DMS153 treated with DMSO at 0.1 percent for 48 hours (cell line): ENCODE results near the gene NKX1-1.
A peak's percentile ranks its signal among the peaks of the same experiment; 100 is the strongest.
"Not testable (repeated sequence)": the region's sequence is repeated elsewhere in the genome, so short reads cannot be mapped to it uniquely, and the experiment has no call there.

ENCODE experiments used
- DNase-seq: peaks from one replicate; lab custom pipeline; 2025; ENCODE audit not compliant: unreplicated experiment; lab: John Stamatoyannopoulos, UW

Gene NKX1-1

DNA sequence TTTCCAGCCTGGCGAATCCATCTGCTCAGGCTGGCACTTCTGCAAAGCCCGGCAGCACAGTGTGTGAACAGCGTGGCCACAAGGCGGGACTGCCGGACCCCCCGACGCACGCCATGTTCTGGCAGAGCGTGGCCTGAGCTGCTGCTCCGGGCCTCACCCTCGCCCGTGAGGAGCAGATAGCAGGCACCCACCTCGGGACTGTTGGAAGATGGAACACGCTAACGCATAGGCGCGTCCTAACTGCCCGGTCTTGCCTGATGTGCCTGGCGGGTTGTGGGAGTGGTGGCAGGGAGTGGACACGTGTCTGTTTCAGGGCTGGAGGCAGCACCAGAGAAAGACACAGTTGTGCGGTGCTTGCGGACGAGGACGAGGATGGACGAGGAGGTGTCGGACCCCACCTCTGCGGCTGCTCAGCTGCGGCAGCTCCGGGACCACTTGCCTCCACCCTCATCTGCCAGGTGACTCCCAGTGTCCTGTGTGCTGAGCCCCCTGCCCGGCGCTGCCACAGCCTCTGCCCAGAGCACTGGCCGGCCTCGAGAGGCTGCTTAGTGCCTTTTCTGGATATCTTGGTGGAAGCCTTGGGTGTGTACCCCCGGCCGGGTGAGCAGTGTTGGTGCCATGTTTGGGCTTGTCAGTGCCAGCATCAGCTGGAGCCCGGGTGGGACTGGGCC is 31.1 kb downstream of the NKX1-1 start:
- no peak for DNase-seq

DNA sequence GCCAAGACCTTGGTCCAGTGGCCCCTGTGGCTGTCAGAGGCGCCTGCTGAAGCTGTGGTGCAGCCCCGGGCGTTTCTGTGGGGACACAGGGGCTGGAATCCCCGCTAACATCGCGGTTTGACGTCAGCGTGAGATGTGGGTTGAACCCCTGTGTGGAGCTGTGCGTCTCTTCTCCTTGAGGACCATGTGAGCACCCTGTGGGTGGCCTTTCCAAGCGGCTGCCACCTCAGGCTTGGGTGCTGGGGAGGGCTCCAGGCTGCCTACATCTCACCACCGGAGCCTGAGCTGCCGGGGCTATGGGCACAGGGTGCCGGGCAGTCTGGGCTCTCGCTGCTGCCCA is 31.6 kb downstream of the NKX1-1 start:
- no peak for DNase-seq

DNA sequence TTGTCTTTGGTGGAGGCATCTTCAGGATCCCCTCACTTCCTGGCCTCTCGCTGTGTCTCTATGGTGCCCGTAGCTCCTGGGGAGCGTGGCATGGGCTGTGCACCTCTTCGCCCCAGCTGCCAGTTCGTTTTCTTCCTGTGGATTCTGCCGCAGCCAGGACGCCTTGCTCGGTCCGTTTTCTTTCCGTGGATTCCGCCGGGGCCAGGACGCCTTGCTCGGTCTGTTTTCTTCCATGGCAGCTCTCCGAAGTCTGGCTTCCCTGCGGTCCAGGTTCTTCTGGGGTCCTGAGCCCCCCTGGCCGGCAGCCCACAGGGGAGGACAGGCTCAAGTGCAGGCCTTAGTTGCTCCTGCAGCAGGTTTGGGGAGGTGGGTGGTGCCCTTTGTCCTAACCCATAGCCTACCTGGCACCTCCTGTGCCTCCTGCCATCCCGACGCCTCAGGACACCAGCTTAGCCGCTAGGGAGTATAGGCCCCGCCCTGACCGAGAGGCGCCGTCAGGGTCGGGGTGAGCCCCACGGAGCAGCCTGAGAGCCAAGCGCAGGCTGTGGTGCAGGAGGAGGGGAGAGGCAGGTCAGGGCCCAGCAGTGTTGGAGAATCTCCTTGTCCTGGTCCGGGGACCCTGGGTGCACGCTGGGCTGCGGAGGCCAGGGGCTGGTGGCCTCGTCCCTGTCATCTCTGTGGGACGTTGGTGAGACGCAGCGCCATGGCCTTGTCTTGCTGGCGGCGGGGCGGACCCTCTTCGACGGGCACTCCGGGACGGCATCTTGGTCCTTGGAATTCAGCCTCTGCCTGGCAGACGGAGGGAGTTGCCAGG is 32.1 kb downstream of the NKX1-1 start:
- no peak for DNase-seq

DNA sequence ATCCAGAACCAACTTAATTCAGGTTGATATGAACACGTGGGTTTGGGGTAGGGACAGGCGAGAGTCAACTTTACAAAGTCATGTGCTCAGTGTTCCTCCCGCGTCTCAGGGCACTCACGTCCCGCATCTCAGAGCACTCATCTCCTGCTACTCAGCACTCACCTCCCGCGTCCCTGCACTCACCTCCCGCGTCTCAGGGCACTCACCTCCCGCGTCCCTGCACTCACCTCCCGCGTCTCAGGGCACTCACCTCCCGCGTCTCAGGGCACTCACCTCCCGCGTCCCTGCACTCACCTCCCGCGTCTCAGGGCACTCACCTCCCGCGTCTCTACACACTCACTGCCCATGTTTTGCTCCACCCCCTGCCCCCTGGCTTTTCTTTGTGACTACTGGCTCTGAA is 33.7 kb downstream of the NKX1-1 start:
- not testable (repeated sequence) for DNase-seq

DNA sequence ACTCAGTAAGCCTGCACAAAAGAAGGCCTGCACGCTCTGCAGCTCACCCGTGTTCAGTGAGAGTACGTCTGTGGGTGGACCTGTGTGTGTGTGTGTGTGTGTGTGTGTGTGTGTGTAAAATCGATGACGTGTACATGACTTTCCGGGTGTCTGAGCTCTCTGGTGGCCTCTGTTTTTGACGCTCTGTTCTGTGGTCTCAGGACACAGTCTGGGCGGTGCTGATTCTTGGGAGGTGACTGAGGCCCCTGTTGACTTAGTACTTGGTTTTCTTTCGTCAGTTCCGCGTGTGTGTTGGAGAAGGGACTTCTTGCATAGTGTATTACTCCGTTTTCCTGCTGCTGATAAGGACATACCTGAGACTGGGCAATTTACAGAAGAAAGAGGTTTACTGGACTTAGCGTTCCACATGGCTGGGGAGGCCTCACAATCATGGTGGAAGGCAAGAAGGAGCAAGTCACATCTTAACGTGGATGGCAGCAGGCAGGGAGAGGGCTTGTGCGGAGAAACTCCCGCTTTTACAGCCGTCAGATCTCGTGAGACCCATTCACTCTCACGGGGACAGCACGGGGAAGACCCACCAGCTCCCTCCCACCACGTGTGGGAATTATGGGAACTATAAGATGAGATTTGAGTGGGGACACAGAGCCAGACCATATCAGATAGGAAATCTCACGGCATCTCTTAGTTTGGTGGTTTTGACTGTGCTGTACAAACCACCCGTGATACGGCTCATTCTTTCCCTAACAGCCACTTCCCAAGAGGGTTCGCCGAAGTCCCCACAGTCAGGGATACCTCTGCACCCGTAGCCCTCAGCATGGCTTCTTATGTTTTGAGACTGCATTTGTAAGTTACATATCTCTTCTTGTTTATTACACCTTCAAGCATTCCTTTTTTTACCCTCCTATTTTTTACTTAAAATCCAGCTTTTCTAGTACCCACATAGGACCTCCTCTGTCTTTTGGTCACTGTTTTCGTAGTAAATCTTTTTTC is 34.8 kb downstream of the NKX1-1 start:
- DNase-seq: no peak

DNA sequence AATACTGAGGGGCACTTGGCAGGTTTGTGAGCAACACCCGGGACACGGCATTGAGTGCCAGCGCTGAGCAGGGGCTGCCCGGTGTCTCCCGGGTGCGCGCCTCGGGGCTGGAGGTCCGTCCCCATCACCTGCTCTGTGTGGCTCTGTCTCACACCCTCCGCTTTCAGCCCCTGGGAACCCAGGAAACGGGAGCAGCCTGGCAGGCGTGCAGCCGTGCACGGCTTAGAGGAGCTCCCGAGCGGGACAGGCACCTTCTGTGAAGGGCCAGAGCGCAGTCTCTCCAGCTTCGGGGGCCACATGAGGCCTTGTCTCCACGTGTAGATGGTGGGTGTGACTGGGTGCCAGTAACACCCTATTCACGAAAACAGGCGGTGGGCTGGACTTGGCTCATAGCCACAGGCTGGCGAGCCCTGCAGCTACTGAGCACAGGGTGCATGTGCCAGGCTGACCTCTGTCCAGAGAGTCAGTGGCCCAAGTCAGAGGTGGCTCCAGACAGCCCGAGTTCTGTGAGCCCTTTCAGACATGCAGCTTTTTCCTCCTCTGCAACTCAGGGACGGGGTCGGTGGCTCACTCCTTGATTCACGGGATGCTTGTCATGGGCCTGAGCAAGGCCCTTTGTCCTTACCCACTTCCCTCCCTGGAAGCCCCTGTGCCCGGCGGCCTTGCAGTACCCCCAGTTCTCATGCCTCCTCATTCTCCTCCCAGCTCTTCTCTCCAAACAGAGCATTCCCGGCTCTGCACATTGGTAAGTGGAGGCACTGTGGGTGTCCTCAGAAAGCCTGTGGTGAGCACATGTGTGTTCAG is 35.7 kb downstream of the NKX1-1 start:
- no peak for DNase-seq

DNA sequence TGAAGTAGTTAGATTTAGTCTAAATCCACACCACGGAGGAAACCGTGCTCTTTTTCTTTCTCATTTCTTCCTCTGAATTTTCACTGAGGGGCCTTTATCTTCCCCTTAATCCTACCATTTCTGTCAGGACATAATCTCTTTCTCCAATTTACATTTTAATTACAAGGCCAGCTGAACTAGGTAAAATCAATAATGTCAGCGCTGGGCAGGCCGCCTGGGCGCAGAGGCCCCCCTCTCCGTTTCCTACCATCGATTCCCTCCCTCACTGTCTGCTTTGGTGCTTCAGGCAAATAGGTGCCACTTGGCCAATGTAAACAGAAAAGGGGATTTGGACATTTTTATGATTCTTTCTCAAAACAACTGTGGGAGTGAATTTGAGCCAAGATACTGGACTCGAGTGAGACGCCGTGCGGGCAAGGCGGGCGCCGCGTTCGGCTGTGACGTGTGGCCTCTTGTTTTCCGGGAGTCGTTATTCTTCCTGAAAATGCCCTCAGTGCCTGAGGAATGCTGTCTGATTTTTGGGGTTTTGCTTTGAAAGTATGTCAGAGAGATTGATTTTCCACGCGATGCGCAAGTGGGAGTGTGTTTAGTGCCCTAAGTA is 36.7 kb downstream of the NKX1-1 start:
- no peak for DNase-seq

DNA sequence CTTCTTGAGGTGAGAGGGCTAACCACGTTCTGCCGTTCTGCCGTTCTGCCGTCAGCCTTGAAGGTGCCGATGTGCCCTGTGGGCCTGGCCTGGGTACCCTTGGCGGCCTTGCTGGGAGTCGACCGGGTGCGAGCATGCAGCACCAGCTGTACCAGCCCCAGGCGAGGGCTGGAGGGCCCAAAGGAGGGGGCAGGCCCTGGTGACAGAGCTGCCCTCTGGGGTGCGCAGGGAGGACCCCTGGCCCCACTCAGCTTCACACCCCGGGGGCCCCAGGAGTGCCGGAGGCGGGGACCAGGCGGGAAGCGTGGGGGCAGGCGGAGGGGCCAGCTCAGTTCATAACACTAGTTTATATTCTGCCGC is 37.2 kb downstream of the NKX1-1 start:
- no peak for DNase-seq

DNA sequence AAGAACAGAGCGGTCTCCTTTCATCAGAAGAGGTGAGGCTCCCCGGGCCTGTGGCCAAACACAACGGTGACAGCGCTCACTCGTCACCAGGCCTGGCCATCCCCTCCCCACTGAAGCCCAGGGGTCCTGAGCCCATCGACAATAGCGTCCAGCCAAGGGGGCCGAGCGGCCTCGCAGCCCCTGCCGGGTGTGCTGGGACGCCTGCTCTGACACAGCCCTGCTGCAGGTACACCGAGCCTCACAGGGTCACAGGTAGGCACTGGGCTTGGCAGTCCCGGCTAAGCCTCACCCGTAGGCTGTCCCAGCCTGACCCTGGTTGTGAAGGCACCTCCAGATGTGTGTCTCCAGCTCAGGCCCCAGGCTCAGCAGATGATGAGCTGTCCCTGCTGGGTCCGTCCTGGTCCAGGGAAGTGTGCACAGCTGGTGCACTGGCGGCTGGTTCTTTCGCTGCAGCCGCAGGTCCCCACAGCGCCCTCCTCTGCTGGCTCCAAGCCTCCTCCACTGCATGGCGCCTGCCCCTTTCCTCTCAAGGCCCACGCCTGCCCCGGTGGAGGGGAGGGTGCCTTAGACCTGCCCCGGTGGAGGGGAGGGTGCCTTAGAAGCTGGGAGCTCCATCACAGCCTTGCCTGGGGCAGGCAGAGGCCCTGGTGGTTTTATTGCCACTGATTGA is 37.7 kb downstream of the NKX1-1 start:
- DNase-seq: no peak

DNA sequence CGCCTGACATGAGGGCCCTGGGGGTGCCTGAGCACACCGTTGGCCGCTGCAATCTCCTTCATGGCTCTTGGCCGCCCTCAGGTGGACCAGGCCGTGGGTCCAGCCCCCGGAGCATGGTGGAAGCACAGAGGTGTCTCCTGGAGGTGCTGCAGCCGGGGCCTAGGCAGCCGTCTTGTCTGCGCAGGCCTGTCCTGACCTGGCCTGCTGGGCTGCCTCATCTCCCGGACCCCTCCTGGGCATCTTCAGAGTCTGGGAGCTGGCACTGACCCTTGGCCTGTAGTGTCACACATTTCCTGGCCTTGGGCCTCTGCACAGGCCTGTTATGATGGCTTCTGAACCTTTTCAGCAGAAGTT is 38.3 kb downstream of the NKX1-1 start:
- DNase-seq: no peak

DNA sequence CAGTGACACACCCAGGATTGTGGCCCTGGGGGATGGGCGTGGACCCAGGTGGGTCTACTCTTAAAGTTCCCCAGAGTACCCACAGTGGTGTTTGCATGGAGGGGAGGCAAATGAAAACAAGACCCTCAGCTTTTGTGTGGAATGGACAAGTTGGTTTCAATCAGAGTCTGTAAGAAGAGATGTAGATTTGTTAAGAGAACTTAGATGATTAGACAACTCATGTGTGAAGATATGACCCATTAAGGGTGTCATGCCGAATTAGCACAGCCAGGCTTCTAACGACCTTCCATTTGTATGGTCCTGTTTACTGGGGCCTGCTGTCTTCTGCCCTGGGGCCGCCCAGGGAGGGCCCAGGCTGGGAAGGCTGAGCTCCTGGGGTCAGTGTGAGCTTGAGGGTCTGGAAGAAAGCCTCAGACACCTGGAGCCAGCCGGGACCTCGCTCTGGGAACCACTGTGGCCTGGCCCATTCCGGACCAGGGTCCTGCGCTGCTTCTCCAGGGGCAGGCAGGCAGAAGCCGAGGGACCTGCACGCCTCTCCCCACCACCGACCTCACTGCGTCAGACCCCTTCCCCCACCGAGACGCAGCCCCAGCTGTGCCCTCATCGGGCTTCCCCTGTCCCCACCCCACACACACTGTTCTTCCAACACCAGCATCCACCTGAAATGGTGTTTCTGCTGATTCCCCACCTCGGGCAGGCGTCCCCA is 38.9 kb downstream of the NKX1-1 start:
- no peak for DNase-seq

DNA sequence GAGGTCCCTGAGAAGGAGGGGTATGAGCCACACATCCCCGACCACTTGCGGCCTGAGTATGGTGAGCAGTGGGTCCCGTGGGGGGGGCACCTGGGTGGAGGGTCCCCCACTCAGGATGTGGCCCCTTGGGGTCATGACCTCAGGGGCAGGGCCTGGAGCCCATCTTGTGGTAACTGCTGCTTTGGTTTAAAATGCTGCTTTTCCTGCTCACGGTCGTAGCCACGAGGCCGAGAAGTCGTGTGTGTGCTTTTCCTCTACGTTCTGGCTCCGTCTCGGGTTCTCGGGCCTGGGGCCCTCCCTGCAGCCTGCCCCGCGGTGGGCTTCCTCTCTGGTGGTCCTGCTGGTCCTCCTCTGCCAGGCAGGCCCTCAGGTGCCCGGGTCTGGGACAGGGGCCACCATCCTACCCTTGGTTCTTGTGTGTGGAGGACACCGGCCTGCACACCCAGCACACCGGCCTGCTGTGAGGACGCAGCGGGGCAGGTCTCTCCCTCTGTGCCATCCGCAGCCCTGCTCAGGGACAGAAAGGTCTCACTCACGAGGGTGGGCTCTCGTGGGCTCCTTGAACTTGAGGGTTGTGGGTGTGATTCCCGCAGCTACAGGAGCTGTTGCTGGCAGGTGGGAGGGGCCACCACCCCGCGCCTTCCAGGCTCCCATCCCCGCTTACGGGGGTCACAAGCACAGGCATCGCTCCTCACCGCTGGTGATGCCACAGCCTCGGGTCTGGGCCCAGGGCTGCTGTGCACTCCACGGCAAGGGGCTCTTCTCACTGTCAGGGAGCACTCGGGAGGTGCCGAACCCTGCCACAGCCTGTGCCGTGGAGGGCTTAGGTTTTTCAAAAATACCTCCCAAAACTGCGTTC is 39.6 kb downstream of the NKX1-1 start:
- DNase-seq: no peak

DNA sequence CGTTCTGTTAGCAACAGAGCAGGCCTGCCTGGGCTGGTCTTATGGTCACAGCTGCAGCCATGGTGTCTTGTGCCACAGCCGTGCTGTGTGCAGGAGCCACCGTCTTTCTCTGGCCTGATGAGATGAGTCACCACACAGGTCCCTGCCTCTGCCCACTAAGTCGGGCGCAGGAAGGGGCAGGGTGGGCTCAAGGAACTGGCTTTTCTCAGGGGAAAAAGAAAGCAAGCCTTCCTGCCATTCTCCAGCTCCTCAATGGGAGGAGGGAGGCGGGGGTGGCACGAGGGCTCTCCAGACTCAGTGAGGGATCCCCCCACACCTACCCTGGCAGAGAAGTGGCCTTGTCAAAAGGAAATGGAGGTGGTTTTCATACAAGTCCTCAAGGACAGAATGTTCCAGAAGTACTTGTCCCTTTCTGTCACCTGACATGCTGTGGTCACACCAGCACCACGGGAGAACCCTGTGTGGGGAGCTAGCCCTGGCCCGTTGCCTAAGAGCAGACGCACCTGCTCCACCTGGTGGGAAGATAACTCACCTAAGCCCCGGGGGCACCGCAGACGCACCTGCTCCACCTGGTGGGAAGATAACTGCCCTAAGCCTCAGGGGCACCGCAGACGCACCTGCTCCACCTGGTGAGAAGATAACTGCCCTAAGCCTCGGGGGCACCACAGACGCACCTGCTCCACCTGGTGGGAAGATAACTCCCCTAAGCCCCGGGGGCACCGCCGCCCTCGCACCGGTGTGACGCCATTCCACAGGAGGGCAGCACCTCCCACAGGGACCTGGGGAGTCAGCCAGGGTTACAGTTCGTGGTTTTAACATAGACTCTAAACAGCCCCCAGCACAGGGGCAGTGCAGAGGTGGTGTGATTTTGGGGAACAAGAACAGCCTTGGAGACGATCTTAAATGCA is 40.7 kb downstream of the NKX1-1 start:
- peak; percentile 21 for DNase-seq

DNA sequence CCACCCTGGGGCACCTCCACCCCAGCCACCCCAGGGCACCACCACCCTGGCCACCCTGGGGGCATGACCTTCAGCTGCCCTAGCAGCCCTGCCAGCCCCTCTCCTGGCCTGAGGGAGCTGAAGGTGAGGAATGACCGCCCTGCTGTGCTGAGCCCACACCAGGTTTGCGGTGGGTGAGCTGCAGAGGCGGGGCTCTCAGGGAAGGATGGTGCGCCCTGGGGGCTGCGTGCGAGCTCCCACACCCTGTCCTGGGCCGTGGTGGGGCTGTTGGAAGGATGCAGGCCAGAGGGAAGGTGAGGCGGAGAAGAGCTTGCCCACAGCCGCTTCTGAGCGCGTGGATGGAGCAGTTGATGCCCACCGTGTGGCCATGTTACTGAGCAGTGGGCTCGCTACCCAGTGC is 41.5 kb downstream of the NKX1-1 start:
- no peak for DNase-seq

DNA sequence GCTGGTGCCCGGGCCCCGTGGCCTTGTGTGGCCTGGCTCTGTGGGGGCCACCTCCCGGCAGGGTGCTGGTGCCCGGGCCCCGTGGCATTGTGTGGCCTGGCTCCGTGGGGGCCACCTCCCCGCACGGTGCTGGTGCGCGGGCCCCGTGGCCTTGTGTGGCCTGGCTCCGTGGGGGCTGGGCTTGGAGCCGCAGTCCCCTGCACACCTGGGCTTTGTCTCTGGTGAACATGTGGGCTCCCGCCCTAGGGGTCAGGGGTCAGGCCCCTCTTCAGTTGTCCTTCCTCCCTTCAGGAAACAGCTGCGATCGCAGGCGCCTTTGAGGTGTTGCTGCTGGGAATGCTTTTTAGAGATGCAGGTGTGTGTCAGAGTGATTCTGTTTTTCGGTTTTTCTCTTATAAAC is 42.0 kb downstream of the NKX1-1 start:
- DNase-seq: no peak

DNA sequence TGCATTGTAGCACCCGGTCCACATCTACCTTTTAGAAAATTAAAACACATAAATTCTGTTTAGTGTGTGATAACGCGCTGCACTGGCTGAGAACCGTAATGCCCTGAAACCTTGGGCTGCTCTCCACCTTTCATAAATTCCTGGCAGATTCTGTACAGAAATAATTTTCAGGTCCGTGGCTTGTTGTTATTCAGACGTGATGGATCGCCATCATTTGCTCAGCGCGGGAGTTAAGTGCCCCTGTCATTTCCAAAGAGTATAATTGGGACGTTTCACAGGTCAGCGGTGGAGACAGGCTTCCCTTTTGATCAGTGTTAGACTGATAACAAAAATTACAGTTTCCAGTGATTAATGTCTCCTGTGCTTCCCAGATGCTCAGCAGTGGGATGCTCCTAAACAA is 42.7 kb downstream of the NKX1-1 start:
- no peak for DNase-seq

DNA sequence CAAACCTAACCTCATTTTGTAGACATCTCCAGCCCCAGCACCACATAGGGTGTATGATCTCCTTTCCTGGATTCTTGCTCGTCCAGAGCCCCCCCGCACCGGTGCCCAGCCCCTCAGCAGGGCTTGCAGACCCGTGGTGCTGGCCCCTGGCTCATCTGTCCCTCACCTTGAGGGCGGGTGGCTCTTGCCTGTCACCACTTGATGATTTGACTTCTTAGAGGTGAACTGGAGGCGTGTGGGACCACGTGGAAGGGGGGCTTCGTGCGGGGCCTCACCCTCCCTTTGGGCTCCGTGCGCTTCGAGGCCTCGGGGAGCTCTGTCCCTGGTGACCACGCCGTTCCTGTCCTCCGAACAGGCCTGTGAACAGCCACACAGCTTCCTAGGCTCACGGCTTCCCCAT is 43.7 kb downstream of the NKX1-1 start:
- no peak for DNase-seq
